KMS-11 (cell line): Measurements from ENCODE around the gene PTPN14.
"Not testable (repeated sequence)": the region's sequence is repeated elsewhere in the genome, so short reads cannot be mapped to it uniquely, and the experiment has no call there.

Experiments
- H2AFZ ChIP-seq: fragments of 200-600 bp; sonication (generic); 2 replicates; pipeline ENCODE4 v1.6.1; 2016; ENCODE audit warnings: antibody characterized with exemption, mixed run types, low read depth
- H3K27ac ChIP-seq: fragments of 200-600 bp; sonication (generic); 2 replicates; pipeline ENCODE4 v1.6.1; 2016; ENCODE audit warnings: mild to moderate bottlenecking, mixed run types
- H3K27me3 ChIP-seq: fragments of 200-600 bp; sonication (generic); 2 replicates; pipeline ENCODE4 v1.6.1; 2017; ENCODE audit warnings: mild to moderate bottlenecking, low read depth, mixed run types, moderate library complexity; ENCODE audit not compliant: insufficient read depth
- H3K36me3 ChIP-seq: fragments of 200-600 bp; sonication (generic); 2 replicates; pipeline ENCODE4 v1.6.1; 2017; ENCODE audit warnings: mild to moderate bottlenecking, mixed run types; ENCODE audit not compliant: insufficient read depth
- H3K4me1 ChIP-seq: fragments of 200-600 bp; sonication (generic); 2 replicates; pipeline ENCODE4 v1.6.1; 2016; ENCODE audit warnings: mild to moderate bottlenecking, low read depth, mixed run types; ENCODE audit not compliant: poor library complexity, severe bottlenecking
- H3K4me2 ChIP-seq: fragments of 200-600 bp; sonication (generic); 2 replicates; pipeline ENCODE4 v1.7.0; 2016; ENCODE audit warnings: mild to moderate bottlenecking, mixed run types
- H3K4me3 ChIP-seq: fragments of 200-600 bp; sonication (generic); IDR thresholded peaks from 2 replicates; pipeline ENCODE4 v1.6.1; 2017; ENCODE audit warnings: low read depth, low read length, mixed read lengths; ENCODE audit not compliant: insufficient read depth
- H3K79me2 ChIP-seq: fragments of 200-600 bp; sonication (generic); 2 replicates; pipeline ENCODE4 v1.6.1; 2016; ENCODE audit warnings: low read depth, mixed run types; ENCODE audit not compliant: insufficient read depth
- H3K9ac ChIP-seq: fragments of 200-600 bp; sonication (generic); 2 replicates; pipeline ENCODE4 v1.6.1; 2016; ENCODE audit warnings: mild to moderate bottlenecking, mixed run types
- H4K20me1 ChIP-seq: fragments of 200-600 bp; sonication (generic); 2 replicates; pipeline ENCODE4 v1.6.1; 2016; ENCODE audit warnings: mild to moderate bottlenecking, mixed run types; ENCODE audit not compliant: insufficient read depth
- TF ChIP-seq, protein P1 (sequence below): fragments of 200-600 bp; sonication (generic); conservative IDR thresholded peaks from 2 replicates; pipeline ENCODE4 v1.6.1; 2017; ENCODE audit warnings: low read depth, mild to moderate bottlenecking, antibody characterized with exemption, low read length, moderate library complexity, mixed read lengths

The PTPN14 gene

DNA sequence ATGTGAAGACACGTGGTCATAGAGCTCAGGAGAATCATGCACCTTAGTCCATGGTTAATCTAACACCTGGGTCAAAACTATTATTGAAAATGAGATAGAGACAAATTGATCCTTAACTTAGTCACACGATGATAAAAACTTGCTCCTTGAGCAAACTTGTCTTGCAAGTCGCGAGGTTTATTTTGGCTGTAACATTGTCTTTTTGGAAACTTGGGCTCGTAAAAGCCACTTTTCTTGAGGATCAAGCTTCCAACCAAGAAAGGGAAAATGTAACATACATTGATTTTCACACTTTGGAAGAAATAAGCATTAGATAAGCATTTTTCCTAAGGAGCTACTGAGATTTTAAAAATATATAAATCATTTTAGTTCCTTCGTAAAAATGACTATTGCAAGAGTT, 31.7 kb upstream of the PTPN14 start:
- H3K36me3 ChIP-seq: no peaks in the 10 kb centered on the region
- no peak overlapping the region for H2AFZ ChIP-seq
- TF ChIP-seq, protein P1, sequence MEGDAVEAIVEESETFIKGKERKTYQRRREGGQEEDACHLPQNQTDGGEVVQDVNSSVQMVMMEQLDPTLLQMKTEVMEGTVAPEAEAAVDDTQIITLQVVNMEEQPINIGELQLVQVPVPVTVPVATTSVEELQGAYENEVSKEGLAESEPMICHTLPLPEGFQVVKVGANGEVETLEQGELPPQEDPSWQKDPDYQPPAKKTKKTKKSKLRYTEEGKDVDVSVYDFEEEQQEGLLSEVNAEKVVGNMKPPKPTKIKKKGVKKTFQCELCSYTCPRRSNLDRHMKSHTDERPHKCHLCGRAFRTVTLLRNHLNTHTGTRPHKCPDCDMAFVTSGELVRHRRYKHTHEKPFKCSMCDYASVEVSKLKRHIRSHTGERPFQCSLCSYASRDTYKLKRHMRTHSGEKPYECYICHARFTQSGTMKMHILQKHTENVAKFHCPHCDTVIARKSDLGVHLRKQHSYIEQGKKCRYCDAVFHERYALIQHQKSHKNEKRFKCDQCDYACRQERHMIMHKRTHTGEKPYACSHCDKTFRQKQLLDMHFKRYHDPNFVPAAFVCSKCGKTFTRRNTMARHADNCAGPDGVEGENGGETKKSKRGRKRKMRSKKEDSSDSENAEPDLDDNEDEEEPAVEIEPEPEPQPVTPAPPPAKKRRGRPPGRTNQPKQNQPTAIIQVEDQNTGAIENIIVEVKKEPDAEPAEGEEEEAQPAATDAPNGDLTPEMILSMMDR: no peak
- no peak overlapping the region for H3K9ac ChIP-seq
- no peak overlapping the region for H3K27ac ChIP-seq
- no peaks in the 10 kb centered on the region for H3K79me2 ChIP-seq
- H3K27me3 ChIP-seq: no peaks in the 10 kb centered on the region
- H4K20me1 ChIP-seq: no peaks in the 10 kb centered on the region
- no peaks in the 10 kb centered on the region for H3K4me1 ChIP-seq
- no peak overlapping the region for H3K4me2 ChIP-seq
- H3K4me3 ChIP-seq: no peak overlapping the region

DNA sequence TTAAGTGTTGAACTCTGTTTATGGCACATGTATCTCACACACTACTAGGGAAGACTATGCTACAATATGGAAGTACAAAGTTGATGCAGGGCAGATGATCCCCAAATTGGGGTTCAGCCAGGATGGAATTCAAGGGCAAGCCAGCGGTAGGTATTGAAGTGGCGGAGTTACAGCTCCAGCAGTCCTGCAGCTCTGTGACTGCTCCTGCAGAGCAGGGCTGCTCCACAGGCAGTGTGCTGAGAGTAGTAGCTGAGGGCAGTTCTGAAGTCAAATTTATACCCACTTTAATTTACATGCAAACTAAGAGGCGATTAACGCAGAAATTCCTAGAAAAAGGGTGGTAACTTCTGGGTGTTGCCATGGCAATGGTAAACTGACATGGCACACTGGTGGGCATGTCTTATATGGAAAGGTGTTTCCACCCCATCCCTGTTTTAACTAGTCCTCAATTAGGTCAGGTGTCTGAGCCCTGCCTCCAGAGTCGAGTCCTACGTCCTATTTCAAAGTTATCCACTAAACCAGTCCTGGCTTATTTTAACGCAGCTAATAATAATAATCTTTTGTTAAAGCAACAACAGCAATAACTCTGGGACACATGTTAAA, 31.0 kb upstream of the PTPN14 start:
- H4K20me1 ChIP-seq: no peaks in the 10 kb centered on the region
- no peak overlapping the region for H3K4me3 ChIP-seq
- H3K27ac ChIP-seq: no peak overlapping the region
- H2AFZ ChIP-seq: no peak overlapping the region
- H3K4me1 ChIP-seq: no peaks in the 10 kb centered on the region
- no peak overlapping the region for H3K9ac ChIP-seq
- H3K36me3 ChIP-seq: no peaks in the 10 kb centered on the region
- H3K4me2 ChIP-seq: no peak overlapping the region
- H3K27me3 ChIP-seq: no peaks in the 10 kb centered on the region
- H3K79me2 ChIP-seq: no peaks in the 10 kb centered on the region
- TF ChIP-seq, protein P1: no peak

DNA sequence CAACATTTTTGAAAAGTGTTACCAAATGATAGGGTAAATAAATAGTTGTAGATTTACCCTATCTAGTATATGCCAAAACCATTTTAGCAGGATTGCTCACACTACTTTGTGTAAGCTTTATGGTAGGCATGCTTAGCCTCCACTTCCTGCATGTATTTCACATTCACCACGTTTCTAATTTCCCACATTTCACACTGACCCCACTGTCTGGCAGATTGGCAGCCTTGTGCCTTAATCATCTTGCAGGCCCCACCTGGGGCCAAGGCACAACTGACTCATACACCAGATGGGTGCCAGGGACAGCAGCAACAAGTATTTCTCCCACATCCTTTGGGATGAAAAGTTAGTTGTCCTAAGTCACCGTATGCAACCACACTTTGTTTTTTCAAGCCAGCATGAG, 30.4 kb upstream of the PTPN14 start:
- no peak overlapping the region for H3K27ac ChIP-seq
- H2AFZ ChIP-seq: no peak overlapping the region

DNA sequence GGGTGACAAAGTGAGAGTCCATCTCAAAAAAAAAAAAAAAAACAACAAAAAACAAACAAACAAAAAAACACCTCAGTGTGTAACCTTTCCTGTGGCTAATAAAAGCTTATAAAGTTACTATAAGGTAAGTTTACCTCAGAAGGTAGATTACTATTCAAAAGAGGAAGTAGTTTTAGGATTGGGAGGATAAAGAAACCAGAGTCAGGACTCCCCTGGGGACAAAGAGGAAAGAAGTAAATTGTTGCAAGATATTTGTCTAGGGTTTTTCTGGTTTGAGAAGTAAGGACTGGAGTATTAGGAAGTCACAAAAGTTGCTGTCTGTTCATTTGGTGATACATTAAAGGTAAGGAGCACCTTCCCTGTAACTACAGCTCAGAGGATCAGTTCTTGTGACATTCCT, 27.8 kb upstream of the PTPN14 start:
- Histone ChIP-seq H3K27ac (no peak overlapping the region), H3K36me3 (no peaks in the 10 kb centered on the region), H3K4me3 (no peak overlapping the region), H3K79me2 (no peaks in the 10 kb centered on the region), H3K4me1 (peaks cover 7% of the 10 kb centered on the region), H2AFZ (no peak overlapping the region), H4K20me1 (no peaks in the 10 kb centered on the region), H3K27me3 (no peaks in the 10 kb centered on the region), H3K9ac (no peak overlapping the region), H3K4me2 (no peak overlapping the region)
- TF ChIP-seq, protein P1: no peak

More for the DNA sequence above, 30.4 kb upstream of the PTPN14 start:
- TF ChIP-seq, protein P1: no peak
- Histone ChIP-seq H3K9ac (no peak overlapping the region), H3K4me2 (no peak overlapping the region), H3K4me1 (no peaks in the 10 kb centered on the region), H3K4me3 (no peak overlapping the region), H4K20me1 (no peaks in the 10 kb centered on the region), H3K36me3 (no peaks in the 10 kb centered on the region), H3K27me3 (no peaks in the 10 kb centered on the region), H3K79me2 (no peaks in the 10 kb centered on the region)

DNA sequence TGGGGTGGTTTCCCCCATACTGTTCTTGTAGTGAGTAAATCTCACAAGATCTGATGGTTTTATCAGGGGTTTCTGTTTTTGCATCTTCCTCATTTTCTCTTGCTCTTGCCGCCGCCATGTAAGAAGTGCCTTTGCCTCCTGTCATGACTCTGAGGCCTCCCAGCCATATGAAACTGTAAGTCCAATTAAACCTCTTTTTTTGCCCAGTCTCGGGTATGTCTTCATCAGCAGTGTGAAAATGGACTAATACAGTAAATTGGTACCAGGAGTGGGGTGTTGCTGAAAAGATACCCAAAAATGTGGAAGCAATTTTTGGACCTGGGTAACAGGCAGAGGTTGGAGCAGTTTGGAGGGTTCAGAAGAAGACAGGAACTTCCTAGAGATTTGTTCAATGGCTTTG, 24.7 kb upstream of the PTPN14 start:
- H2AFZ ChIP-seq, H3K9ac ChIP-seq, H3K4me3 ChIP-seq, H4K20me1 ChIP-seq, H3K27me3 ChIP-seq, H3K79me2 ChIP-seq, H3K27ac ChIP-seq, H3K4me1 ChIP-seq, H3K36me3 ChIP-seq, H3K4me2 ChIP-seq: not testable (repeated sequence)
